HG02943 (cell line): ENCODE results near the gene ADCK1.
"Not testable (repeated sequence)": the region's sequence is repeated elsewhere in the genome, so short reads cannot be mapped to it uniquely, and the experiment has no call there.

Experiments used
- ATAC-seq: cut with Tn5 transposase; IDR thresholded peaks from one replicate; pipeline ENCODE4 v1.9.1; 2021; ENCODE audit warnings: mild to moderate bottlenecking, low read depth, moderate library complexity; ENCODE audit not compliant: unreplicated experiment

The ADCK1 gene

DNA sequence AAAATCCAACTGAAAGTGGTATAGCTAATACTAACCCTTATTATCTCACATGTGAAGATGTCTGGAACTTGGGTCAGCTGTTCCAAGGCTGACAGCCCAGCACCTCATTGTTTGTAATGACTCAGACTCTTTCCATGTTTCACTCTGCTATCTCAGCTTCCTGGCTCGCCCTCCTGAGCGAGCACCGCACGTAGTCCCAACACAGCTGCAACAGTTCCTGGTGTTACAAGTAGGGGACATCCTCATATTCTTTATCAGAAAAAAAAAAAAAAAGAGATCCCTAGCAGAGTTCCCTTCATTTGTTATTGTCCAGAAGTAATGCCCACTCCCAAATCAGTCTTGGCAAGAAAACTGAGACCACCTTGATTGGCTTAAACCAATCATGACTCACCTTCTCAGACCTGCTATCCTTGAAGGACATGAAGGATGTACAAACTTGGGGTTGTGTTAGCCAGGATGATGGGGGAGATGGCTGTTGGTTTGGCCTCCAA, 92.5 kb downstream of the ADCK1 start:
- ATAC-seq = no peak

DNA sequence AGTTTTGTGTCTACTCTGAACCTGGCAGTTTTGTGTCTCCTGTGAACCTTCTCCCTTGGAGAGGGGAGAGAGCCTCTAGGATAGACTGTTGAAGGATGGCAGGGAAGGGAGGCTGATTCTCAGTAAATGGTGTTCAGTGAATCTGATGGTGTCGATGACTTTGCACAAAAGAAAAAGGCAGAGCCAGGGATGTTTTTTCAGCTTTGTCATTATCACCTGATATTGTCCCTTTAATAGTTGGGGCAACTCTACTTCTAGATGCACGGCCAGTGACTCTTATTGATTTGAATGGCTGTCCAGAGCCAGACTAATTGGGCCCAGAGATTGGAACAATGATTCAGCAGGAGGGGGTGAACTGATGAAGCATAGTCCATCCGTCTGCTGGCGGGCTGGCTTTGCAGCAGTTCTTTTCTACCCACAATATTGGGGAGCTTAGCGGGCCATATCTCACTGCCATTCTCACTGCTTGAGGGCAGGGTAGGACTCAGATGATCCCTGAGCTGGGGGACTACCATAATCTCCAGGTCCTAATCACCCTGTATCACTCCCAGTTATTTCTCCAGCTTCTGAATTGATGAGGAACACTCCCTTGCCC, 93.1 kb downstream of the ADCK1 start:
- no peak for ATAC-seq

DNA sequence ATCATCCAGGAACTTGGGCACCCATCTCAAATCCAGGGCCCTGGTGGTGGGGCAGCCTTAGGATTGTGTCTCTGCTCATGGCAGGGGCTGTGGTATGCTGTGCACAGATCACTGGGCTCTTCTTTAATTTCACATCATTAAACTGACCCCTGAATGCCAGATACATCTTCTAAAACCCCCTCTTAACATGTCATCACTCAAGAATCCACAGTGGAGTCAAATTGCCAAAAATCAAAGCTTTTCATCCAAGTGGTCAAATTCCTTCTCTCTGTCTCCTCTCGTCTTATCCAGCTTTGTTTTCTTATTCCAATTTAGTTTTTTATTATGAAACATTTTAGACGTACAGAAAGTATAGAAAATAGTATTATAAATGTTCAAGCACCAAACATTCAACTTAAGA, 97.5 kb downstream of the ADCK1 start:
- no peak for ATAC-seq

DNA sequence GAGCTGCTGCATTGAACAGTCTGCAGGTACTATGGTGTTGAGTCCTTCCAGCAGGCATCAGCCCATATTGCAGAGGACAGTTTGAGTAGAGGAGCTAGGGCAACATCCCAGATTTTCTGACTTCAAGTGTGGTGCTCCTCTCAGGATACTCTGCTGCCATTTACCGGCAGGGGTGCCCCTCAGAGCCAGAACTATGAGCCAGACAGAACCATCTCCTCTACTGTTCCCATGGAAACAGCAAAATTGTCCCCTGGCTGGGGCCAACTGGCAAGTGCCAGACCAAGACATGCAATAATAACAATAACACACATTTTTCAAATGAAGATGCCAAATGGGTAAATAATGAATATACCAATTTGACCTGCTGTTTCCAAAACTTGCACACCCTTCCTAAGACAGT, 102.9 kb downstream of the ADCK1 start:
- ATAC-seq = no peak

DNA sequence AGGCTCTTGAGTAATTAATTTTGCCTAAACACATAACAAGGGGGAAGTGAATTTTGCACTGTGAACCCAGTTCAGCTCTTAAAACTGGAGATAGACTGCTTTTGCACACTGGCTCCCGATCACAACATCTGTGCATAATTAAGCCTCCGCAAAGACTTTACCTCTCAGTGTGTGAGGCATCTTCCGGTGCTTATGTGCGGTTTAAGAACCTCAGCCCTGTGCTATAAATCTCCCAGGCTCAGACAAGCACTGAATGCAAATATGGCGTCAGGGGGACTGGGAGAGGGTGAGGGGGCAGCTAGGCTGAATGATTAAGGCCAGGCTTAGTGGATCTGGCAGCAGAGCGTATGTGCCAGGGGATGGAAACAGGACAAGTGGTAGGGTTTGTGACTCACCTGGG, 103.3 kb downstream of the ADCK1 start:
- no peak for ATAC-seq

DNA sequence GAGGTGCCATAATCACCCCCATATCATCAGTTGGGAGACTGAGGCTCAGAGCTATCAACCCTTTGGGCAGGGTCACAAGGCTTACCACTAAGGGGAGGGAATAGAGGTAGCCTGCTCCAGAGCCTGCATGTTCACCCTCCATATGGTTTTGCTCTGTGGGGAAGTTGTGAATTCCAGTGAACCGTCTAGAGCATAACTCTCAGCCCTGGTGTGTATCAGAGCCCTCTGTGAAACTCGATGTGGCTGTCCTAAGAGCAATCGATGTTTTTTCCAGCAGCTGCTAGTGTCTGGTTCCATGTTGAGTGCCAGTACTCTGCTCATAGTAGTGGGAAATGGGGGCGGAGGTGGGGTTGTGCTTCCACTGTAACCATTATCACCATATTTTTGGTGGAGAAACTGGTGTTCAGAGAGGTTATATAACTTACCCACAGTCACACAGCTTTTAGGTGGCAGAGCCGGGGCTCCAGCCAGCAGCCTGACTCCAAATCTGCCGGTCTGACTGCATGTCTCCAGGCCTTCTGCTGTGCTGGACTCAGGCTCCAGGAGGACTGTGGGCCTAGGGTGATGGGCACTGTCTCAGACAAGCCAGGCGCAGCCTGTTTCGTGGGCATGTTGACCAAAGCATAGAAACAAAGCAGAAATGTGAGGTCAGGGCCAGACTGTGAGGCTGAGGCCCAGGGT, 104.2 kb downstream of the ADCK1 start:
- ATAC-seq = no peak

DNA sequence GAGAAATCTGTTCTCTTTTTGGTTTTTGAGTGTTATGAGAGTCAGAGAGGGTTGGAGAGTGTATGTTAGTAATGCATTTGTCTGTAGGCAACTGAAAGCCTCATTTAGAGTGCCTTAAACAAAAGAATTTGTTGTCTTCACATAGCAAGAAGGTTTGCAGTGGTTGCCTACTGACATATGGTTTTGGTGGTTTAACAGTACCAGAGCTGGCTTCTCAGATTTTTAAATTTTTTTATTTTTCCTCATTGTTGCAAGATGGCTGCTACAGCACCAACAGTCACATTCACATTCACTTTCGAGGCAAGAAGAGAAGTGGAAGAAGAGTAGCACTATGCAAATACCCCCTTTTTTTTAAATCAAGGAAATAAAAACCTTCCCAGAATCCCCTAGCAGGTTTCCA, 106.5 kb downstream of the ADCK1 start:
- ATAC-seq = no peak

DNA sequence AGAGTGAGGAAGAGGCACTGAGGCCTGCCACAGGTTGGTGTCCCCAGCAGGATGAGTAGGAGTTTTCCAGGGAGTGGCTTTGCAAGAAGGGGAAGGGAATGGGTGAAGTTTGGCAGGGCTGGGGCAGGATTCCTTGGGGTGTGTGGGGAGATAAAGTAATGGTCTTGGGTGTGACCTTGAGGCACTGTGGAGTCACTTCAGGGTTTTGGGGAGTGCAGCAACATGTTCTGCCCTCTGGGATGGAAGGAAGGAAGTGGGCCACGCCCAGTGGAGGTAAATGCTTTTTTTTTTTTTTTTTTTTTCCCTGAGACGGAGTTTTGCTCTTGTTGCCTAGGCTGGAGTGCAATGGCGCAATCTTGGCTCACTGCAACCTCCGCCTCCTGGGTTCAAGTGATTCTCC, 108.9 kb downstream of the ADCK1 start:
- ATAC-seq = no peak

DNA sequence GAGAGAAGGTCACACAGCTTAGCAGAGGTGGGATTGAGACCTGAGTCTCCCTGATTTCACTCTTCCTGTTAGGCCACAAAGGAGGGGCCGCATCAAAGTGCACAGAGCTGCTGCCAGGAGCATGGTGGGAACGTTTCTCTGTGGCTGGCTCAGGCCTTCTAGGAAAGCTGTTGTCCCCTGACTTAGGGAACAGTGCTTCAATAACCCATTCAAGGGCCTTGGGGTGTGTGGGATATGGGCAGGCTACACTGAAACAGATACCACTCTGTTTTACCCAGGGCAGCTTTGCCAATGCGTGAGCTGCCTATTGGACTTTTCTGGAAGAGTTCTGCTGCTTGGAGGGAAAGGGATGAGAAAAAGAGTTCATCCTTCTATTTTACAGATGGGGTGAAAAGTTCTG, 110.0 kb downstream of the ADCK1 start:
- no peak for ATAC-seq

DNA sequence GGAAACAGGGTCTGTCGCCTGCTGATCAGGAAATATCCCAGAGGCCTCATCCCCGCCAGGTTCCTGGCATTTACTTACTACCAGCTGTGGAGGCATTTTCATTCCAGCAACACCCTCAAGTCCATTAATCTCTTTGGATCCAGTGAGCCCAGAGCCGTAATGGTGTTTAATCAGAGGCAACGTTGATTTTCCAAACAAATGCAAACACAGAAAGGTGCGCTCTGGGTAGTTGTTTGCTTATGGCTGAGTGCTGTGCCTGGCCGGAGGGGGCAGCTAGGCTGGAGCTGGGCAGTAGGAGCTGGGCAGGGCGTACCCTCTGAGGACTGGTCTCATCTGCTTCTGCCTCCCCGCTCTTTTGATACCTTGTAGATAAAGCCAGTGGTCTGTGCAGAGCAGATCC, 110.6 kb downstream of the ADCK1 start:
- no peak for ATAC-seq

DNA sequence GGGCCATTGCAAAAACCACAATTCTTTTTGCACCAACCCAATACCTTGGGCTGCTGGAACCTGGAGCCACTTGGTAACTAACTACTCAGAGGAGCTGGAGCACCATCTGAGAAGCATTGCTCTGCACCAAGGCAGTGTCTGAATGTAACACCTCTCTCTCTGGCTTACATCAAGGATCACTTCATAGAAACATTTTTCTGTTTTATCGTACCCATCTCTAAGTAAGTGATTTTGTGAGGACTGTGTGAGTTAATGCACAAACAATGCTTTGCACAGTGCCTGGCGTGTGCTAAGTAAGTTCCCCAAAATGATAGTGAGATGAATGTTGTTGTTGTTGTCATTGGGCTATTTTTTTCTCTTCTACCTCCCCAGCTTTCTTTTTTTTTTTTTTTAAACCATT, 111.4 kb downstream of the ADCK1 start:
- no peak for ATAC-seq

DNA sequence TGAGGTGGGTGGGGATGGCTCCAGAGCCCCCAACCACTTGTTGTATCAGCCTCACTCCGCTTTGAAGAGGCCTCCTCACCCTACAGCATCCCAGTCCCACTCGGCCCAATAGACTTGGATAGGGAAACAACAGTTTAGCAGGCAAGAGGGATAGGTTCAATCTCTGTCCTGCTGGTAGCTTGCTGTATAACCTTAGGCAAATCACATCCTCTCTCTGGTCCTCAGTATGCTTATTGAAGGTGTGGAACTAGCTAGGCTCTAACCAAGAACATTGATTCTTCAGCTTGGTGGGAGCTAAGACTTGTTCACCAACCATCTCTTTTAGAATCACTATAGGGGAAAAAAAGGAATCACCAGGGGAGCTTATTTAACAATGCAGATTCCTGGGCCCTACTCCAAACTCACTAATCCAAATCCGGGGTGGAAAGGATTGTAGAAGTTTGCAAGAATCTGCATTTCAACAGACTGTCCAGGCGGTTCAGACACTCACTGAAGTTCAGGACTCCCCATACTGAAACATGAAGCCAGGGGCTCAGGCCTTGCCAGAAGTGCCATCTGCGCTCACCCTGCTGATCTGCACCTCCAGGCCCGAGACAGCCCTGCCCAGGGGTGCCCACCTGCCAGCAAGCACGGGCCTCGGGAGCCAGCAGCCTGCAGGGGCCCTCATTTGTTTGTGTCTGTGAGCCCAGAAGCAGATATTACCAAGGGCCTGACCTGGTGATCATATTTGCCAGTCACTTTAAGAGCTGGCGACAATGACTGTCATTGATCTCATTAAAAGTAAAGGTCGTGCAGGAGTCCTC, 113.0 kb downstream of the ADCK1 start:
- no peak for ATAC-seq

DNA sequence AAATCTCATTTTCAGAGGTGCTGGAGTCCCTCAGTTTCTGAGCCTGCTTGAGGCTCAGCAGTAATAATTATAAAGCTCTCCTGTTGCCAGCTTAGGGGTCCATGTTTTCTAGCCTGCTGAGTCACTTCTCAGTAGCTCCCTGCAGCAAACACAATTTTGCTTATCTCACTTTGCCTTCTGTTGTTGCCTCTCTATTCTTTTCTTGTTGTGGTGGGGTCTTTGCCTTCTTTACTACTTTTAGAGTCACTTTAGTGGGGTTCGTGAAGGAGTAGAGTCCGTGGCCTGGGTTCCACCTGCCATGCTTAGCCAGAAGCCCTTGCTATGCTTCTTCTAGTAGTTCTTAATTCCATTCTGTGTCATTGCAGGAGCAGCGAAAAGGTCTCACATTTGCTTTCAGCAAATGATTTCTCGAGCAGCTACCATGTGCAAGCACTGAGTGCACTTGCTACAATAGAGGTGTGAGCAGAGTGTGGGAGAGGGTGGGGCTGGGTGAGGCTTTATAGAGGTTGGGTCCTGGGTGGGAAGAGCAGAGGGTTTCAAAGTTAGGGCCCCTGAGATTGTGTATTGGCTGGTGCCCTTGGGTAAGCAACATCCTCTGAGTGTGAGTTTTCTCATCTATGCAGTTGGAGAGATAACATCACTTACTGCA, 114.3 kb downstream of the ADCK1 start:
- ATAC-seq = no peak

DNA sequence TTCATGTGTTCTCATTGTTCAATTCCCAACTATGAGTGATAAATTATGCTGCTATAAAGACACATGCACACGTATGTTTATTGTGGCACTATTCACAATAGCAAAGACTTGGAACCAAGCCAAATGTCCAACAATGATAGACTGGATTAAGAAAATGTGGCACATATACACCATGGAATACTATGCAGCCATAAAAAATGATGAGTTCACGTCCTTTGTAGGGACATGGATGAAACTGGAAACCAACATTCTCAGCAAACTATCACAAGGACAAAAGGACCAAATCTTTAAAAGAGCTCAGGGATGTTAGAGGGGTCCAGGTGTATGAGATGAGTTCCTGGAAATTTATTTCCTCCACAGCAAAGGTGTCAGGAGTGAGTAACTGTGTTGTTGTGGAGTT, 115.5 kb downstream of the ADCK1 start:
- not testable (repeated sequence) for ATAC-seq

DNA sequence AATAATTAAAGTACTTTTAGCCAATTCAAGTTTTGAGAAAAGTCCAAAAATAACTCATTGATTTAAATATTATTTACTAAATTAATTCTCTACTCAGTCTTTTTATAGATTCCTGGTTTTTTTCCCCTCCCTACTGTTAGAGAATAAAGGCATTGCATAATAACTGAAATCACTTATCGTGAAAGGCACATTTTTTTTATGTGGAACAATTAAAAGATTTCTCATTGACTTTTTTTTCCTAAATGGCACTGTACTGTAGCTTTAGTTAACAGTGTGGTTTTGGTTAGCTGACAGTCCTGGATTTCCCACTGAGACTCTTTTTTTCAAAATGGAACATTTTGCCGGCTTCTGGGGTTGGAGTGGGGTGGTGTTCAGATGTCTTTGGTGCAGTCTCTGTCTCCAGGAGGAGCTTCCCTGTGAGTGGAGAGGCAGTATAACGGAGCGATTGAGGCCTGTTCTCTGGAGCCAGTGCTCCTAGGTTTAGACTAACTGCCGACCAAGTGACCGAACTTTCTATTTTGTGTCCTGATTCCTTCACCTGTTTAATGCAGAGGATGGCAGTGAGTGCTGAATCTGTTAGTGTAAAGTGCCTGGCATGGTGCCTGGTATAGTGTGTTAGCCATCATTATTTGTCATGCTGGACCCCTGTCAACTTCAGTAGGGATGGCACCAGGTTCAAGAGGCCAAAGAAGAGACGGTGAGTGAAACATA, 117.7 kb downstream of the ADCK1 start:
- no peak for ATAC-seq

DNA sequence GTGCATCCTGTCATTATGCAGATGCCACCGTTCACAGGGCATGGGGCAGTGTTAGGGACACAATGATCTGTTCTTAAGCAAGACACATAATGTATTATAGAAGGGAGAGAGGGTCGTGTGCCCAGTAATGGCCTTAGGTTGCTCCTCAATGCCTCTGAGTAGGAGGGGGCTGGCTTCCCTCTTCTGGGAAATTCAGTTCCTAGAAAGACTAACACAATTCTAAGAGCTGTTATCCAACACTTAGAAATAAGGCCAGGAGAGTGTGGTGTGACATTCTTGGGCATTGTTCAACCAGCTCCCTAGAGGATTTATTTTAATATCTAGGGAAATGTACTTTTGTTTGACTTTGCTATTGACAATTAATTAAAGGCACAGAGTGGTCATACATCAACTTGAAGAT, 118.5 kb downstream of the ADCK1 start:
- ATAC-seq = no peak

DNA sequence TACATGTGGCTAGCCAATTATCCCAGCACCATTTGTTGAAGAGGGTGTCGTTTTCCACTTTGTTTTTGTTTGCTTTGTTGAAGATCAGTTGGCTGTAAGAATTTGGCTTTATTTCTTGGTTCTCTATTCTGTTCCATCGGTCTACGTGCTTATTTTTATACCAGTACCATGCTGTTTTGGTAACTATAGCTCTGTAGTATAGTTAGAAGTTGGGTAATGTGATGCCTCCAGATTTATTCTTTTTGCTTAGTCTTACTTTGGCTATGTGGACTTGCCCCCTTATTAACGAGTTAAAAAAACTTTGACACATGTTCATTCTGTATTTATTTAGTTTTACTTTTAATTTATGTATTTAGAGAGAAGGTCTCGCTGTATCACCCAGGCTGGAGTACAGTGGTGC, 120.4 kb downstream of the ADCK1 start:
- no peak for ATAC-seq

DNA sequence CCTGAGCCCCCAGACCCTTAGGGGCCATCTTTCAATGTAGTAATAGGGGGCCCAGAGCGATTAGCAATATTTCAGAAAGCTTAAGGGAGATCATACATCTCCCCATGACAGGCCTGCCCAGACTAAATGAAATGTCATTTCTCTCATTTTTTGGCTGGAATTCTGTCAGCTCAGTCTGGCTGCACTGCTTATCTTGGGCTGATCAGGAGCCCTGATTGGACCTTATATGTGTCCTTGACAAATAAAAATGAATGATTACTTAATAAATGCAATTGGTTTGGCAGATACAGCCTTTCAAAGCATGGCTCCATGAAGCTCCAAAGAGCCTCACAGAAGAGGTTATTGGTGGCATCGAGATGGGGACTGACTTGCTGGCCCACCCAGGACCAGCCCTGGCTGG, 121.9 kb downstream of the ADCK1 start:
- ATAC-seq = no peak

DNA sequence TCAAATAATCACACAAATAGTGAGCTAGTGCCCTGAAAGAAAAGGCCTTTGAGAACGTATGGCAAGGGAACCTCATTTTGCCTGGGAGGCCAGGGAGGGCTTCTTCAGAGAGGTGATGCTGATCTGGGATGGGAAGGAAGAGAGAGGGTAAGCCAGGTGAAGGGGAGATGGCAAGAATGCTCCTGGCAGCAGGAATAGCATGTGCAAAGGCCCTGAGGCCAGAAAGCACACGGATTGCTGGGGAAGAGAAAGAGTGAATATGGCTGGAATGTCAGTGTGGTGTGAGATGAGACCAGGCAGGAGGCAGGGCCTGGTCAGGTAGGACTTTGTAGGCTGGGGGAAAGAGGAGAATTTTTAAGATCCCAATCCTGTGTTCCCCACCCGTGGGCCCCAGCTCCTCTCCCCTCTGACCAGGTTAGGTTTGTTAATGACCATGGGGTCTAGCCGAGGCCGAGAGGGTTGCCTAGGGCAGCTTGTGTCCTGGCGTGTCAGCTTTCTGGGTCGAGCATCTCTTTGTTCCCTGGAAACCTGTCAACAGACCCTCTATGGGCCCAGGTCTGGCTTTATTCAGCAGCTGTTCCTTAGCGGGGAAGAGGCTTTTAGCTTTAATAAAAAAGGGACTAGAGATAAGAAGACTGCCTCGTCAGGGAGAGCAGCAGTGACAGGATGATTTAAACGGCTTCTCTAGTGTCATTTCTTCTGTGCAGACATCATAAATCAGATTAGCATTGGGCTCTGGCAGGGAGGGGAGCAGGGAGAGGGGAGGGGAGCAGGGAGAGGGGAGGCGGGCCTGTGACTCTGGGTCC, 123.4 kb downstream of the ADCK1 start:
- no peak for ATAC-seq
